GM12878 (cell line): ENCODE results near the gene TMEM88. TPM values are rescaled to one million over a fixed set of nuclear protein-coding genes. Genes with fewer than 3 reads are reported as not detected.

Experiments
- ATAC-seq: fragments of 200-7000 bp; cut with Tn5 transposase; 3 replicates; pipeline ENCODE4 v1.9.1; 2020; ENCODE audit warnings: mild to moderate bottlenecking, moderate library complexity
- BruUV-seq: library from RNA; stranded (reverse); fragments of 400-500 nt; replicated peaks from 2 replicates; lab custom pipeline; 2021; lab: Mats Ljungman, UMichigan
- CTCF ChIA-PET: fragments of 300-600 bp; sonication (Branson Sonifier 250); formaldehyde crosslinking; extraction: SDS; loops from one replicate; lab custom pipeline; 2021; ENCODE audit warnings: inconsistent platforms; lab: Yijun Ruan, JAX
- POLR2A ChIA-PET: fragments of 350-600 bp; formaldehyde crosslinking; extraction: SDS; loops from one replicate; lab custom pipeline; 2021; ENCODE audit warnings: inconsistent platforms; lab: Charles Lee
- RAD21 ChIA-PET: fragments of 300-600 bp; sonication (Branson Sonifier 250); formaldehyde crosslinking; loops from one replicate; lab custom pipeline; 2023; ENCODE audit warnings: antibody characterized with exemption; ENCODE audit not compliant: unreplicated experiment; lab: Charles Lee
- SMC1A ChIA-PET: fragments of 300-600 bp; sonication (Branson Sonifier 250); formaldehyde crosslinking; loops from one replicate; lab custom pipeline; 2023; ENCODE audit not compliant: unreplicated experiment, uncharacterized antibody; lab: Charles Lee
- DNase-seq: peaks from one replicate; pipeline ENCODE4 v3.0.0-alpha.2; 2011; ENCODE audit warnings: low read depth, low spot score
- FAIRE-seq: peaks from 3 replicates; lab custom pipeline; 2011; peaks lifted over from hg19 to GRCh38; lab: Jason Lieb, UNC
- H2AFZ ChIP-seq: 2 replicates; pipeline ENCODE4 v1.6.0; 2011; ENCODE audit warnings: low read depth, low read length, control low read depth; ENCODE audit not compliant: control insufficient read depth
- H3K27ac ChIP-seq: 2 replicates; pipeline ENCODE4 v1.5.1; 2011; ENCODE audit warnings: control low read depth; ENCODE audit not compliant: control insufficient read depth, insufficient read depth
- H3K27me3 ChIP-seq, 2 experiments: replicated peaks in 1 of 2; 2 replicates each; pipeline versions ENCODE4 v1.6.0 to v1.6.1; 2011; ENCODE audit warnings: low read length in 1 of 2; ENCODE audit not compliant: control insufficient read depth in 2 of 2, insufficient read depth in 2 of 2
- H3K36me3 ChIP-seq, 2 experiments: 2 replicates each; pipeline ENCODE4 v1.5.1; 2011; ENCODE audit warnings: low read length in 1 of 2; ENCODE audit not compliant: control insufficient read depth in 2 of 2, insufficient read depth in 2 of 2
- H3K4me1 ChIP-seq: 2 replicates; pipeline ENCODE4 v1.6.1; 2011; ENCODE audit warnings: mild to moderate bottlenecking, low read length, moderate library complexity, mixed read lengths; ENCODE audit not compliant: control insufficient read depth, insufficient read depth
- H3K4me2 ChIP-seq: 2 replicates; pipeline ENCODE4 v1.6.0; 2011; ENCODE audit warnings: control low read depth; ENCODE audit not compliant: control insufficient read depth, insufficient read depth
- H3K4me3 ChIP-seq: fragments of 200-600 bp; sonication (generic); 2 replicates; pipeline ENCODE4 v1.5.1; 2016
- H3K79me2 ChIP-seq: 2 replicates; pipeline ENCODE4 v1.6.0; 2011; ENCODE audit warnings: low read length; ENCODE audit not compliant: control insufficient read depth, insufficient read depth
- H3K9ac ChIP-seq: 2 replicates; pipeline ENCODE4 v1.8.0; 2011; ENCODE audit warnings: low read length, control low read depth, mixed read lengths; ENCODE audit not compliant: control insufficient read depth, insufficient read depth
- H3K9me3 ChIP-seq: replicated peaks from 3 replicates; pipeline ENCODE4 v1.5.1; 2011; ENCODE audit warnings: mild to moderate bottlenecking, low read length; ENCODE audit not compliant: control insufficient read depth, insufficient read depth
- H4K20me1 ChIP-seq: 2 replicates; pipeline ENCODE4 v1.6.0; 2011; ENCODE audit not compliant: control insufficient read depth, insufficient read depth
- BRCA1 ChIP-seq: IDR thresholded peaks from 2 replicates; pipeline ENCODE4 v1.6.1; 2011; ENCODE audit warnings: low read depth, low read length, improper control_type of control experiment
- CHD1 ChIP-seq: IDR thresholded peaks from 2 replicates; pipeline ENCODE4 v1.6.1; 2012; ENCODE audit warnings: low read depth, low read length, improper control_type of control experiment
- CHD2 ChIP-seq: IDR thresholded peaks from 2 replicates; pipeline ENCODE4 v1.6.1; 2011; ENCODE audit warnings: low read depth, low read length, improper control_type of control experiment, borderline replicate concordance
- EZH2 ChIP-seq: IDR thresholded peaks from 2 replicates; pipeline ENCODE4 v1.6.1; 2012; ENCODE audit warnings: low read depth, mild to moderate bottlenecking, control low read depth, inconsistent platforms, low read length, borderline replicate concordance; ENCODE audit not compliant: control insufficient read depth
- FOXK2 ChIP-seq: fragments of 450-650 bp; IDR thresholded peaks from 2 replicates; pipeline ENCODE4 v1.6.1; 2017; ENCODE audit warnings: mild to moderate bottlenecking, moderate library complexity
- HDAC2 ChIP-seq: fragments of 200-600 bp; sonication (generic); IDR thresholded peaks from 2 replicates; pipeline ENCODE4 v1.6.1; 2017
- MEF2B ChIP-seq: fragments of 450-650 bp; IDR thresholded peaks from 2 replicates; pipeline ENCODE4 v1.6.1; 2018; ENCODE audit warnings: mild to moderate bottlenecking, moderate library complexity; ENCODE audit not compliant: partially characterized antibody, poor library complexity, severe bottlenecking
- NBN ChIP-seq: fragments of 450-650 bp; IDR thresholded peaks from 2 replicates; pipeline ENCODE4 v1.6.1; 2016
- POLR2A ChIP-seq: IDR thresholded peaks from 2 replicates; pipeline ENCODE4 v1.6.1; 2011; ENCODE audit warnings: low read depth, mild to moderate bottlenecking, low read length
- RAD51 ChIP-seq: fragments of 450-650 bp; IDR thresholded peaks from 2 replicates; pipeline ENCODE4 v1.6.1; 2016; ENCODE audit warnings: moderate library complexity, mild to moderate bottlenecking, inconsistent platforms
- SKIL ChIP-seq: fragments of 450-650 bp; IDR thresholded peaks from 2 replicates; pipeline ENCODE4 v1.6.1; 2017; ENCODE audit warnings: mild to moderate bottlenecking, low read depth, inconsistent platforms; ENCODE audit not compliant: poor library complexity, severe bottlenecking
- TCF12 ChIP-seq: IDR thresholded peaks from 2 replicates; pipeline ENCODE4 v1.6.1; 2011; ENCODE audit warnings: low read depth, mild to moderate bottlenecking, low read length
- ZSCAN29 ChIP-seq: fragments of 450-650 bp; IDR thresholded peaks from 2 replicates; pipeline ENCODE4 v1.6.1; 2017; ENCODE audit warnings: mild to moderate bottlenecking, moderate library complexity
- ZZZ3 ChIP-seq: IDR thresholded peaks from 2 replicates; pipeline ENCODE4 v1.6.1; 2011; ENCODE audit warnings: low read depth; ENCODE audit not compliant: control insufficient read depth, insufficient read length
- WGBS: methylation state at CpG from one replicate; pipeline ENCODE4 v1.1.6; 2016; ENCODE audit warnings: low lambda C conversion rate; ENCODE audit not compliant: insufficient replicate concordance, insufficient coverage; ENCODE audit errors: missing lambda C conversion rate; 5-methylcytosine and 5-hydroxymethylcytosine counted together
- in situ Hi-C: fragments of 300-500 bp; cut with MboI; formaldehyde crosslinking; loops from 9 replicates; pipeline ENCODE4 v1.14.3; 2018; ENCODE audit warnings: mixed read lengths
- intact Hi-C: fragments of 100-400 bp; cut with micrococcal nuclease; formaldehyde crosslinking; loops from one replicate; pipeline ENCODE4 v1.14.2; 2022; ENCODE audit not compliant: unreplicated experiment
- polyA plus RNA-seq, 11 experiments: library from polyadenylated mRNA; depleted of rRNA in 4 of 11; unstranded in 6 of 11; stranded (reverse) in 5 of 11; fragments of >200 nt; fragmentation: Nextera tagmentation in 4 of 11; fragmentation: Illumina TruSeq in 1 of 11; extraction: Ambion mirVana in 4 of 11; extraction: Trizol in 1 of 11; gene quantifications; 1 replicate in 1 of 11; 2 replicates in 10 of 11; pipeline versions ENCODE4 v1.2.1 to v1.2.3, GENCODE V29; 2011 to 2016; ENCODE audit warnings: inconsistent platforms in 2 of 11, missing spikeins in 2 of 11, low read depth in 1 of 11
- total RNA-seq, 4 experiments: library from RNA; depleted of rRNA in 3 of 4; stranded (reverse); fragments of >200 nt in 3 of 4; fragmentation: Illumina TruSeq in 1 of 4; extraction: Trizol in 1 of 4; gene quantifications; 2 replicates each; pipeline versions ENCODE4 v1.2.1 to v1.2.3, GENCODE V29; 2013 to 2021
- TF ChIP-seq, protein P1 (sequence below): IDR thresholded peaks from 2 replicates; pipeline ENCODE4 v1.6.1; 2012; ENCODE audit warnings: low read depth, low read length, improper control_type of control experiment
- TF ChIP-seq, protein P2 (sequence below): fragments of 450-650 bp; IDR thresholded peaks from 2 replicates; pipeline ENCODE4 v1.6.1; 2017; ENCODE audit warnings: low read depth, mild to moderate bottlenecking, moderate library complexity
- TF ChIP-seq, protein P3 (sequence below): fragments of 450-650 bp; conservative IDR thresholded peaks from 2 replicates; pipeline ENCODE4 v1.6.1; 2017; ENCODE audit warnings: mild to moderate bottlenecking, moderate library complexity

Gene TMEM88
- total and polyA plus RNA-seq, 10 of the 15 experiments (the other 5 are each of a cell fraction or from before 2014, with no cell fraction given): 0.21 to 2.2 (median 0.62) TPM; not detected in 5

DNA sequence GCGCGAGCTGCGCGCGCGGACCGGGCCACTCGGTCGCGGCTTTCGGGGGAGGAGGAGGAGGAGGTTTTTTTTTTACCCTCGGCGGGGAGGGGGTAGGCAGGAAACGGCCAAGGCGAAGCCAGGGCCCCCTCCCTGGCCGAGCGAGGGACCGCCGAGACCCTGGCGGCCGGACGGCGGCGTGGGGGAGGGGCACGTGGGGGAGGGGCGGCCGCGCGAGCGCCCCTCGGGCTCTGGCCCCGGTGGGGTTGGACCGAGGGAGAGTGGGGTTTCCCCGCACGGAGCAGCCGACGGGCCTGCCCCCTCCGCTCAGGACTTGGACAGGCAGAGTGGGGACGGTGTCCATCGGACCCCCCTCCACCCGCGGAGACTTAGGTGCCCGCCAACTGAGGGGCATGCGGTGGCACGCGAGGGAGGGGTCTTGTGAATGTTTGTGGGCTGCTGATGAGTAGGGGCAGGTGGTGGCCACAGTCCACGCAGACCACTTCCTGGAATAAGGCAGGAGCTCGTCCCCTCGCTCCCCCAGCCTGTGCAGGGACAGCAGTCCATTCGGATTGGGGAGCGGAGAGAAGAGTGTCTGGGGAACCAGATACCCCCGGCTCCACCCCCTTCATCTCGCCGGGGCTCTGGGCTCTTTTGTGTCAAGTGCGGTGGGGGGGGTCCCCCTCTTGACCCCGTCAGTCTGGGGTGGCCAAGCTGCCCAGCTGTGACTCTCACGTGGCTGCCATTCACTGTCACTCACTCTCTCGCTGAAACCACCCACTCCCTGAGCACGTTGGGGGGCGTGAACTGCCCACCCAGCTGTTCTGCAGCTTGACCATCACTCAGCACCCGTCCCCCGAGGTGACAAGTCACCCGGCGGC is 30.7 kb downstream of the TMEM88 start:
- peaks cover 45% of the 10 kb centered on the region for H3K79me2 ChIP-seq
- intact Hi-C loops: no loop called here
- H3K36me3 ChIP-seq: peaks cover under 1 to 2% of the 10 kb centered on the region in 2 experiments; a peak in 3 of 4 replicates
- H3K4me3 ChIP-seq: peak overlapping the region; percentile 88
- no peaks in the 10 kb centered on the region for H3K27me3 ChIP-seq
- peaks cover 14% of the 10 kb centered on the region for H3K4me1 ChIP-seq
- WGBS: 3% methylated on average over 29 of the region's 64 CpGs
- peak overlapping the region; percentile 37 for H2AFZ ChIP-seq
- ChIA-PET RAD21 (interaction anchor here (1.0 to 1.5 kb wide), 7 partner anchors 21 to 173 kb away, joined by 3 to 6 read pairs (median 4); partner anchors contain the start of gene NAA38), SMC1A (interaction anchor here (0.8 kb wide), 1 partner anchor 22 kb away, joined by 3 read pairs; no protein-coding TSS in a partner anchor), CTCF (interaction anchor here (0.8 to 1.7 kb wide), 7 partner anchors 15 to 103 kb away, joined by 3 to 6 read pairs (median 5); partner anchors contain the start of gene NAA38), POLR2A (interaction anchor here (0.6 to 1.3 kb wide), 8 partner anchors 27 to 336 kb away, joined by 3 to 11 read pairs (median 4); partner anchors contain the start of genes CNTROB, CYB5D1, KDM6B and NAA38)
- peak overlapping the region; percentile 87 for H3K9ac ChIP-seq
- H3K27ac ChIP-seq: peak overlapping the region; percentile 91
- FAIRE-seq (no peak), DNase-seq (no peak), ATAC-seq (peak; percentile 51)
- peak overlapping the region; percentile 96 for H3K4me2 ChIP-seq
- H3K9me3 ChIP-seq: no peaks in the 10 kb centered on the region
- no TSS peak for BruUV-seq
- in situ Hi-C loops: no loop called here
- H4K20me1 ChIP-seq: no peaks in the 10 kb centered on the region
- TF ChIP-seq EZH2 (no peak), CHD2 (peak; percentile 63; the same call in 1 of the 2 replicates), BRCA1 (no peak), ZSCAN29 (0 out of 2 replicates have a peak, but pooled peaks have one; percentile 14), TCF12 (0 out of 2 replicates have a peak, but pooled peaks have one; percentile 10), FOXK2 (no peak), ZZZ3 (no peak), CHD1 (0 out of 2 replicates have a peak, but pooled peaks have one; percentile 58), RAD51 (peak; percentile 59), MEF2B (peak; percentile 32), HDAC2 (no peak), POLR2A (peak; percentile 67), NBN (peak; percentile 66; the same call in 1 of the 2 replicates), SKIL (peak; percentile 56)
- TF ChIP-seq, protein P1, sequence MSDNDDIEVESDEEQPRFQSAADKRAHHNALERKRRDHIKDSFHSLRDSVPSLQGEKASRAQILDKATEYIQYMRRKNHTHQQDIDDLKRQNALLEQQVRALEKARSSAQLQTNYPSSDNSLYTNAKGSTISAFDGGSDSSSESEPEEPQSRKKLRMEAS: peak; percentile 53
- TF ChIP-seq, protein P2, sequence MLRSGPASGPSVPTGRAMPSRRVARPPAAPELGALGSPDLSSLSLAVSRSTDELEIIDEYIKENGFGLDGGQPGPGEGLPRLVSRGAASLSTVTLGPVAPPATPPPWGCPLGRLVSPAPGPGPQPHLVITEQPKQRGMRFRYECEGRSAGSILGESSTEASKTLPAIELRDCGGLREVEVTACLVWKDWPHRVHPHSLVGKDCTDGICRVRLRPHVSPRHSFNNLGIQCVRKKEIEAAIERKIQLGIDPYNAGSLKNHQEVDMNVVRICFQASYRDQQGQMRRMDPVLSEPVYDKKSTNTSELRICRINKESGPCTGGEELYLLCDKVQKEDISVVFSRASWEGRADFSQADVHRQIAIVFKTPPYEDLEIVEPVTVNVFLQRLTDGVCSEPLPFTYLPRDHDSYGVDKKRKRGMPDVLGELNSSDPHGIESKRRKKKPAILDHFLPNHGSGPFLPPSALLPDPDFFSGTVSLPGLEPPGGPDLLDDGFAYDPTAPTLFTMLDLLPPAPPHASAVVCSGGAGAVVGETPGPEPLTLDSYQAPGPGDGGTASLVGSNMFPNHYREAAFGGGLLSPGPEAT: peak; percentile 15; the same call in 1 of the 2 replicates
- TF ChIP-seq, protein P3, sequence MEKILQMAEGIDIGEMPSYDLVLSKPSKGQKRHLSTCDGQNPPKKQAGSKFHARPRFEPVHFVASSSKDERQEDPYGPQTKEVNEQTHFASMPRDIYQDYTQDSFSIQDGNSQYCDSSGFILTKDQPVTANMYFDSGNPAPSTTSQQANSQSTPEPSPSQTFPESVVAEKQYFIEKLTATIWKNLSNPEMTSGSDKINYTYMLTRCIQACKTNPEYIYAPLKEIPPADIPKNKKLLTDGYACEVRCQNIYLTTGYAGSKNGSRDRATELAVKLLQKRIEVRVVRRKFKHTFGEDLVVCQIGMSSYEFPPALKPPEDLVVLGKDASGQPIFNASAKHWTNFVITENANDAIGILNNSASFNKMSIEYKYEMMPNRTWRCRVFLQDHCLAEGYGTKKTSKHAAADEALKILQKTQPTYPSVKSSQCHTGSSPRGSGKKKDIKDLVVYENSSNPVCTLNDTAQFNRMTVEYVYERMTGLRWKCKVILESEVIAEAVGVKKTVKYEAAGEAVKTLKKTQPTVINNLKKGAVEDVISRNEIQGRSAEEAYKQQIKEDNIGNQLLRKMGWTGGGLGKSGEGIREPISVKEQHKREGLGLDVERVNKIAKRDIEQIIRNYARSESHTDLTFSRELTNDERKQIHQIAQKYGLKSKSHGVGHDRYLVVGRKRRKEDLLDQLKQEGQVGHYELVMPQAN: peak; percentile 92
